H9 (cell line): ENCODE measurements around the gene NT5C. TPM values are rescaled to one million over a fixed set of nuclear protein-coding genes. Genes with fewer than 3 reads are reported as not detected.
A peak's percentile ranks its signal among the peaks of the same experiment; 100 is the strongest.

Experiments used
- DNase-seq: peaks from one replicate; pipeline ENCODE4 v3.0.0-alpha.2; 2017
- H2AFZ ChIP-seq: one replicate; pipeline ENCODE4 v1.6.1; 2013; ENCODE audit warnings: mild to moderate bottlenecking, low read length, control low read depth, moderate library complexity
- H2AK5ac ChIP-seq: 2 replicates; pipeline ENCODE4 v1.6.1; 2013; ENCODE audit warnings: low read length, control low read depth, mixed read lengths; ENCODE audit not compliant: insufficient read length
- H2BK120ac ChIP-seq: one replicate; pipeline ENCODE4 v1.6.1; 2013; ENCODE audit warnings: low read depth, mild to moderate bottlenecking, low read length, control low read depth, inconsistent platforms; ENCODE audit not compliant: poor library complexity, severe bottlenecking
- H2BK12ac ChIP-seq: 2 replicates; pipeline ENCODE4 v1.6.1; 2013; ENCODE audit warnings: low read length, control low read depth, mixed read lengths, low read depth; ENCODE audit not compliant: insufficient read length
- H2BK15ac ChIP-seq: 2 replicates; pipeline ENCODE4 v1.6.1; 2013; ENCODE audit warnings: low read depth, low read length, control low read depth
- H2BK20ac ChIP-seq: one replicate; pipeline ENCODE4 v1.6.1; 2013; ENCODE audit warnings: low read depth, mild to moderate bottlenecking, low read length, control low read depth, inconsistent platforms; ENCODE audit not compliant: poor library complexity, severe bottlenecking
- H2BK5ac ChIP-seq: 2 replicates; pipeline ENCODE4 v1.6.1; 2013; ENCODE audit warnings: low read length, control low read depth, mixed read lengths; ENCODE audit not compliant: insufficient read length
- H3K14ac ChIP-seq: 2 replicates; pipeline ENCODE4 v1.6.1; 2013; ENCODE audit warnings: low read length, control low read depth; ENCODE audit not compliant: insufficient read depth
- H3K18ac ChIP-seq: 2 replicates; pipeline ENCODE4 v1.6.1; 2013; ENCODE audit warnings: low read depth, mild to moderate bottlenecking, mixed read lengths, low read length, control low read depth; ENCODE audit not compliant: insufficient read length
- H3K23ac ChIP-seq: 2 replicates; pipeline ENCODE4 v1.6.1; 2013; ENCODE audit warnings: low read length, control low read depth, mixed read lengths, low read depth; ENCODE audit not compliant: insufficient read length
- H3K23me2 ChIP-seq: 2 replicates; pipeline ENCODE4 v1.6.1; 2013; ENCODE audit warnings: low read depth, mild to moderate bottlenecking, mixed read lengths, low read length, control low read depth; ENCODE audit not compliant: insufficient read length, poor library complexity, severe bottlenecking
- H3K27ac ChIP-seq: 2 replicates; pipeline ENCODE4 v1.5.1; 2013; ENCODE audit warnings: low read length, control low read depth, mixed read lengths, low read depth; ENCODE audit not compliant: insufficient read length
- H3K27me3 ChIP-seq: 2 replicates; pipeline ENCODE4 v1.6.1; 2013; ENCODE audit warnings: low read length, control low read depth, inconsistent platforms; ENCODE audit not compliant: insufficient read depth
- H3K4ac ChIP-seq: 2 replicates; pipeline ENCODE4 v1.6.1; 2013; ENCODE audit warnings: low read depth, mild to moderate bottlenecking, control low read depth, inconsistent platforms, low read length, moderate library complexity
- H3K4me1 ChIP-seq: 2 replicates; pipeline ENCODE4 v1.6.1; 2013; ENCODE audit warnings: low read length, control low read depth, inconsistent platforms; ENCODE audit not compliant: insufficient read depth
- H3K4me2 ChIP-seq: 2 replicates; pipeline ENCODE4 v1.6.1; 2013; ENCODE audit warnings: low read length, control low read depth, mixed read lengths; ENCODE audit not compliant: insufficient read length, insufficient read depth
- H3K56ac ChIP-seq: 2 replicates; pipeline ENCODE4 v1.6.1; 2013; ENCODE audit warnings: low read depth, mild to moderate bottlenecking, mixed read lengths, low read length, control low read depth; ENCODE audit not compliant: insufficient read length
- H3K79me1 ChIP-seq: 2 replicates; pipeline ENCODE4 v1.6.1; 2013; ENCODE audit warnings: low read depth, mild to moderate bottlenecking, moderate library complexity, low read length, control low read depth, inconsistent platforms; ENCODE audit not compliant: insufficient read depth, poor library complexity, severe bottlenecking
- H3K79me2 ChIP-seq: 2 replicates; pipeline ENCODE4 v1.6.1; 2013; ENCODE audit warnings: low read length, control low read depth, inconsistent platforms; ENCODE audit not compliant: insufficient read depth
- H3K9ac ChIP-seq: 2 replicates; pipeline ENCODE4 v1.6.1; 2013; ENCODE audit warnings: low read length, control low read depth, mixed read lengths; ENCODE audit not compliant: insufficient read length; ENCODE audit errors: extremely low read depth
- H3K9me3 ChIP-seq: one replicate; pipeline ENCODE4 v1.6.1; 2013; ENCODE audit warnings: low read depth, low read length, inconsistent platforms; ENCODE audit not compliant: control insufficient read depth
- H3T11ph ChIP-seq: one replicate; pipeline ENCODE4 v1.6.1; 2013; ENCODE audit warnings: mild to moderate bottlenecking, low read length, control low read depth, inconsistent platforms
- H4K20me1 ChIP-seq: one replicate; pipeline ENCODE4 v1.6.1; 2013; ENCODE audit not compliant: control insufficient read depth, insufficient read length, insufficient read depth
- H4K5ac ChIP-seq: 2 replicates; pipeline ENCODE4 v1.6.1; 2013; ENCODE audit warnings: low read depth, mild to moderate bottlenecking, mixed read lengths, low read length, control low read depth; ENCODE audit not compliant: insufficient read length
- H4K8ac ChIP-seq: replicated peaks from 2 replicates; pipeline ENCODE4 v1.6.1; 2013; ENCODE audit warnings: low read length, control low read depth, mixed read lengths, low read depth; ENCODE audit not compliant: insufficient read length
- H4K91ac ChIP-seq: 2 replicates; pipeline ENCODE4 v1.6.1; 2013; ENCODE audit warnings: low read depth, mild to moderate bottlenecking, moderate library complexity, mixed read lengths, low read length, control low read depth; ENCODE audit not compliant: insufficient read length
- H3K27ac Mint-ChIP-seq, 3 experiments: 2 replicates in 2 of 3; 3 replicates in 1 of 3; pipeline ENCODE4 v1.8.0; 2020 to 2021; ENCODE audit warnings: mixed read lengths in 3 of 3, mild to moderate bottlenecking in 1 of 3, moderate library complexity in 1 of 3
- H3K27me3 Mint-ChIP-seq: 2 replicates; pipeline ENCODE4 v1.8.0; 2021; ENCODE audit warnings: low read depth, mild to moderate bottlenecking, moderate library complexity, mixed read lengths
- H3K36me3 Mint-ChIP-seq, 3 experiments: 2 replicates in 2 of 3; 3 replicates in 1 of 3; pipeline ENCODE4 v1.8.0; 2020 to 2021; ENCODE audit warnings: low read depth in 3 of 3, mixed read lengths in 3 of 3; ENCODE audit not compliant: insufficient read depth in 1 of 3
- H3K4me1 Mint-ChIP-seq, 2 experiments: 2 replicates each; pipeline ENCODE4 v1.8.0; 2020; ENCODE audit warnings: mixed read lengths in 2 of 2
- H3K4me3 Mint-ChIP-seq, 2 experiments: 2 replicates in 1 of 2; 3 replicates in 1 of 2; pipeline ENCODE4 v1.8.0; 2020 to 2021; ENCODE audit warnings: mild to moderate bottlenecking in 2 of 2, mixed read lengths in 2 of 2, moderate library complexity in 1 of 2
- H3K9me3 Mint-ChIP-seq, 2 experiments: 2 replicates in 1 of 2; 3 replicates in 1 of 2; pipeline ENCODE4 v1.8.0; 2020; ENCODE audit warnings: mild to moderate bottlenecking in 2 of 2, mixed read lengths in 2 of 2, moderate library complexity in 1 of 2
- CTCF ChIP-seq: fragments of 200-600 bp; sonication (generic); conservative IDR thresholded peaks from 3 replicates; pipeline ENCODE4 v1.8.0; 2021; ENCODE audit warnings: antibody characterized with exemption, mild to moderate bottlenecking
- WGBS: extraction: QIAGEN DNeasy Blood & Tissue Kit; methylation state at CpG from one replicate; pipeline ENCODE4 v1.1.7; 2013; ENCODE audit warnings: missing lambda C conversion rate, low lambda C conversion rate, mixed read lengths; ENCODE audit not compliant: insufficient read length; ENCODE audit errors: extremely low coverage; 5-methylcytosine and 5-hydroxymethylcytosine counted together
- total RNA-seq: library from RNA; stranded (reverse); gene quantifications from 2 replicates; pipeline ENCODE4 v1.2.1, GENCODE V29; 2021

The NT5C gene
- total RNA-seq, 1 experiment from 2014 or later, result 77.7 TPM

GRCh38 chr17:75124041-75124818 is 7.3 kb downstream of the NT5C start:
- Histone ChIP-seq H2BK12ac (no peak overlapping the region), H3T11ph (no peak overlapping the region), H2BK5ac (no peak overlapping the region), H4K20me1 (no peaks in the 10 kb centered on the region), H3K14ac (no peak overlapping the region), H3K23ac (no peak overlapping the region), H4K8ac (no peak overlapping the region), H3K4me1 (no peaks in the 10 kb centered on the region), H3K18ac (no peak overlapping the region), H3K4ac (no peak overlapping the region), H3K79me1 (no peaks in the 10 kb centered on the region), H3K56ac (no peak overlapping the region), H3K27me3 (no peaks in the 10 kb centered on the region), H3K9me3 (no peaks in the 10 kb centered on the region), H2AK5ac (no peak overlapping the region), H2AFZ (no peak overlapping the region), H2BK120ac (no peak overlapping the region), H3K27ac (no peak overlapping the region), H3K23me2 (no peaks in the 10 kb centered on the region), H2BK20ac (no peak overlapping the region), H3K9ac (no peak overlapping the region), H2BK15ac (no peak overlapping the region; the same call in 1 of the 2 replicates), H4K5ac (no peak overlapping the region), H4K91ac (no peak overlapping the region), H3K79me2 (no peaks in the 10 kb centered on the region), H3K4me2 (no peak overlapping the region)
- no peaks in the 10 kb centered on the region; a peak in 1 of 5 replicates for H3K9me3 Mint-ChIP-seq
- H3K36me3 Mint-ChIP-seq, result peaks cover 4 to 18% (median 13%) of the 10 kb centered on the region in 3 experiments
- peaks cover 6 to 7% of the 10 kb centered on the region in 2 experiments; a peak in 3 of 4 replicates for H3K4me1 Mint-ChIP-seq
- no CpG with 5 or more reads among the region's 19 CpGs for WGBS
- H3K27ac Mint-ChIP-seq, result peak overlapping the region; percentile 66 to 76 (median 74); a peak in 3 of 7 replicates
- no peak for DNase-seq
- no peak overlapping the region; a peak in 1 of 5 replicates for H3K4me3 Mint-ChIP-seq
- H3K27me3 Mint-ChIP-seq, result no peaks in the 10 kb centered on the region
- TF ChIP-seq CTCF, result no peak
